Stimulated activated CD4-positive, alpha-beta T cell treated with anti-CD3 and anti-CD28 coated beads, Interleukin-4, amount 100 ng/mL, for 4 hours (primary cell): ENCODE measurements around the gene TTLL10.

Experiments used
- DNase-seq, 2 experiments: peaks; one replicate each; pipeline ENCODE4 v3.0.0-alpha.2; 2020

TTLL10 gene

GRCh38 chr1:1225238-1225845 lies 51.7 kb downstream of the TTLL10 start:
- no peak for DNase-seq

DNA sequence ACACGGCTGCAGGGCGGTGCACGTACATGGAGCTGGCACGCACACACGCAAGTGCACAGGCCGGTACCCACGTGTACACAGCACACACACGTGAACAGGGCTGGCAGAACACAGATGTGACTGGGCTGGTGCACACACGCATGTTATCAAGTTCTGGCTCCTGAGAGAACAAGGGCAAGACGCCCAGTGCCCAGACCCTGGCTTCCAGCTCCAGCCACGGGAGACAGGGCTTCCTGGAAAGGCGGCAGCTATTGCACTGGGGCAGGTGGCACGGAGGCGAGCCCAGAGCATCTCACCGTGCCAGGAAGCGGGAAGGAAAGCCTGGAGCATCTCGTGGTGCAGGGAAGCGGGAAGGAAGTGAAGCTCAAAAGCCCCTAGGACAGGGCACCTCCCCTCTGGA lies 52.2 kb downstream of the TTLL10 start:
- DNase-seq: no peak

DNA sequence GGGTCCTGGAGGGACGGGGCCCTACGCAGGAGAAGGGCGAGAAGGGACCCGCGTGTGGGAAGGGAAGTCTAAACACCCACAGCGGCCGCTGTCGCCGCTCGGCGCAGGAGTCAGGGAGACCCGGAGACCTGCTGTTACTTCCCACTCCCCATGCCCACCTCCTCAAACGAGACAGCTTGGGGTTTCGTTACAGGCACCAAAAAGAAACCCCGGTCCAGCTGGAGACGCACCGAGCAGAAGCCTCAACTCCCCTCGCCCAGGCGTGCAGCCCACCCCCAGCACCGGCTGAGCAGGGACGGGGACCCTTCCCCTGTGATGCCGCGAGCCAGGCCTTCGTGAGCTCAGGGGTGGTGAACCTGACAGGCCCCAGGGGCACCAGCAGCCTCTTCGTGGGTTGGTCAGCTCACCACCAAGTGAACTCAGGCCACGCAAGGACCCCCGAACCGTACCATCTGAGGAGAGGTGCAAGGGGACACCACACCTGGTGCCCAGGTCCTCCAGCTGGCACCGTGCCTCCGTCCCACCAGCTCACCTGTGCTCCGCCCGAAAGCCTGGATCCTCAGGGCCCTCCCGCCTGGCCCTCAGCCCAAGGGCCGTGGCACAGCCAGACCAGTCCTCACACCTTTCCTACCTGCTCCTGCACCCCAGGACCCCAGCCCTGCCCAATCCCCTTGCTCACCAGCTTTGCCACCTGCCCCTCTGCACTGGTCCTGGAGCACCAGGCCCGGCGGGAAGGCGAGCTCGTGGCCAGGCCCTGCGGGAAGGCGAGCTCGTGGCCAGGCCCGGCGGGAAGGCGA lies 53.1 kb downstream of the TTLL10 start:
- DNase-seq: no peak

DNA sequence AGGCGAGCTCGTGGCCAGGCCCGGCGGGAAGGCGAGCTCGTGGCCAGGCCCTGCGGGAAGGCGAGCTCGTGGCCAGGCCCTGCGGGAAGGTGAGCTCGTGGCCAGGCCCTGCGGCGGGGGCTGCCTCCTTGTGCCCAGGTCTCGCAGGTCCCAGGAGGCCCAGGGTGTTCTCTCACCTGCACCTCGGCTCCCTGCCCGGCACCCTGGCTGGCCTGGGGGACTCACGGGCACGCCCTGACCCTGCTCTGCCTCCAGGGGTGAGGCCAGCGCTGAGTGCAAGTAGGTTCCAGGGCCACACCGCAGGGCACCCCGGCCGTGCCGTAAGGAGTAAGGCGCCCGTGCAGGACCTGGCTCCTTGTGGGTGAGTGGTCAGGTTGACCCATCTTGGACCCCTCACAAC lies 53.7 kb downstream of the TTLL10 start:
- DNase-seq: no peak

DNA sequence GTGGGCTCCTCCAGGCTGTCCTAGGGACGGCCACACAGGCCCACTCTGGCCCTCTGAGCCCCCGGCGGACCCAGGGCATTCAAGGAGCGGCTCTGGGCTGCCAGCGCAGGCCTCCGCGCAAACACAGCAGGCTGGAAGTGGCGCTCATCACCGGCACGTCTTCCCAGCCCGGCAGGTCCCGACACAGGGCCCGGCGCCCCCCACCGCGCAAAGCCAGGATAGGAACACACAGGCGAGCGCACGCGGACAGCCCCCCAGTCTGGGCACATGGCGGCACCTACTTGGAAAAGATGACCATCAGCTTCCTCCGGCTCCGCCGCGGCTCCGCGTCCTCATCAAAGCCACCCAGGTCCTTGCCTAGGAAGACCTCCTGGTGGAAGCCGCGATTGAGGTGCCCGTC lies 54.5 kb downstream of the TTLL10 start:
- DNase-seq: no peak

- no peak for DNase-seq
Measured at GRCh38 chr1:1228596-1229321, 55.1 kb downstream of the TTLL10 start.

GRCh38 chr1:1229770-1230169 lies 56.1 kb downstream of the TTLL10 start:
- DNase-seq: no peak

GRCh38 chr1:1230656-1231399 lies 57.1 kb downstream of the TTLL10 start:
- no peak for DNase-seq

DNA sequence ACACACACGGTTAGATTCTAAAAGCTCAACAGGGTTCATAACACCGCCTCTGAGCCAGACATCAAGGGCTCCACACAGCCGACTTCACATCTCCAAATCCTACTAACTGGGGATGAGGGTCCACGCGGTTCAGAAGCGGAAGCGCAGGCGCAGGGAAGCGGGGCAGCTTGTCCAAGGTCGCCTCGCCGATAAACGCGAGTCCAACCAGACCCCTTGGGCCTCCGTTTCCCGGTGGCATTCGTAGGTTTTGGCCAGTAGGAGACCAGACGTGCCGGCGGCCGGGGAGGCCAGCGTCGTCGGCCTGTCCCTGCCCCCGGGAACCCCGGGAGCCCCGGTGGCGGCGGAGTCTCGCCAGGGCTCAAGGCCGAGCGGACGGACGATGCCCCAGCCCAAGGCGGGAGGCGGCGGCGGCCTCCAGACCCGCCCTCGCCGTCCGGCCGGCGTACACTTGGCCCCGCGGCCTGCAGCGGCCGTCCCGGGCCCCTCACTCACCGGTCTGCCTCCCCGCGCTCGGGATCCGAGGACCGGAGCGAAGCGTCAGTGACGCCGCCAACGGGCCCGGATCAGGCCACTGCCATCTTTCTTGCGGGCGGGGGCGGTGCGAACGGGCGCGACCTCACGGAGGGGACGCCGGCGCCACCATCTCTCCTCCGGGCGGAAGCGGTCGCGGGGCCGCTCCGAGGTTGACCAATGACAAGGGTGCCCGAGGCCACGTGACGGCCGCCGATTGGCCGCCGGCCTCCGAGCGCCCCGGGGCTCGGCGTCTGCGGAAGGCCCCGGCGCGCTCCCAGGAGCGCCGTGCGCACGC lies 57.9 kb downstream of the TTLL10 start, which contains the start of gene SDF4:
Gene SDF4, minus strand, starts transcription at position 602 of the 808 bp plus-strand sequence. CDS start 3,229 bp downstream, outside the sequence.
- peak; percentile 96 to 97 for DNase-seq

DNA sequence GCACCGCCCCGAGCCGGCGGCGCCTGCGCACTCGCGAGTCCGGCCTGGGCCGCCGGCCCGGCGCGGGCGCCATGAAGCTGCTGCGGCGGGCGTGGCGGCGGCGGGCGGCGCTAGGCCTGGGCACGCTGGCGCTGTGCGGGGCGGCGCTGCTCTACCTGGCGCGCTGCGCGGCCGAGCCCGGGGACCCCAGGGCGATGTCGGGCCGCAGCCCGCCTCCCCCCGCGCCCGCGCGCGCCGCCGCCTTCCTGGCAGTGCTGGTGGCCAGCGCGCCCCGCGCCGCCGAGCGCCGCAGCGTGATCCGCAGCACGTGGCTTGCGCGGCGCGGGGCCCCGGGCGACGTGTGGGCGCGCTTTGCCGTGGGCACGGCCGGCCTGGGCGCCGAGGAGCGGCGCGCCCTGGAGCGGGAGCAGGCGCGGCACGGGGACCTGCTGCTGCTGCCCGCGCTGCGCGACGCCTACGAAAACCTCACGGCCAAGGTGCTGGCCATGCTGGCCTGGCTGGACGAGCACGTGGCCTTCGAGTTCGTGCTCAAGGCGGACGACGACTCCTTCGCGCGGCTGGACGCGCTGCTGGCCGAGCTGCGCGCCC lies 58.6 kb downstream of the TTLL10 start, which contains the start of gene B3GALT6:
Gene B3GALT6, plus strand, starts transcription at position 30 of the 588 bp plus-strand sequence. Its CDS starts 42 bp downstream, at position 72.
- DNase-seq: peak in 1 of 2 experiments; percentile 47

DNA sequence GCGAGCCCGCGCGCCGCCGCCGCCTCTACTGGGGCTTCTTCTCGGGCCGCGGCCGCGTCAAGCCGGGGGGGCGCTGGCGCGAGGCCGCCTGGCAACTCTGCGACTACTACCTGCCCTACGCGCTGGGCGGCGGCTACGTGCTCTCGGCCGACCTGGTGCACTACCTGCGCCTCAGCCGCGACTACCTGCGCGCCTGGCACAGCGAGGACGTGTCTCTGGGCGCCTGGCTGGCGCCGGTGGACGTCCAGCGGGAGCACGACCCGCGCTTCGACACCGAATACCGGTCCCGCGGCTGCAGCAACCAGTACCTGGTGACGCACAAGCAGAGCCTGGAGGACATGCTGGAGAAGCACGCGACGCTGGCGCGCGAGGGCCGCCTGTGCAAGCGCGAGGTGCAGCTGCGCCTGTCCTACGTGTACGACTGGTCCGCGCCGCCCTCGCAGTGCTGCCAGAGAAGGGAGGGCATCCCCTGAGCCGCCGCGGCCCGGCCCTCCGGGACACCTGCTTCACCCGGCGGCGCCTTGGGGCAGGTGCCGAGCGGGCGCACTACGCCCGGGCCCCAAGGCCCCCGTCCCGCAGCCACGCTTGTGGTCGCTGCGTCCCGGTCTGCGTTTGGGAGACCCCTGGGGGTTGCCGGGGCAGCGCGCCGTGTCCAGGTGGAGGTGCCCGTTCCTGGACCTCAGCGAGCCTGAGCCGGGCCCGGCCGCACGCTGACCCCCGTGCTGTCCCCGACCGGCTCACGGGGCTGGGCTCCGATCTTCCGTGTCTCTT lies 59.3 kb downstream of the TTLL10 start:
- no peak for DNase-seq

DNA sequence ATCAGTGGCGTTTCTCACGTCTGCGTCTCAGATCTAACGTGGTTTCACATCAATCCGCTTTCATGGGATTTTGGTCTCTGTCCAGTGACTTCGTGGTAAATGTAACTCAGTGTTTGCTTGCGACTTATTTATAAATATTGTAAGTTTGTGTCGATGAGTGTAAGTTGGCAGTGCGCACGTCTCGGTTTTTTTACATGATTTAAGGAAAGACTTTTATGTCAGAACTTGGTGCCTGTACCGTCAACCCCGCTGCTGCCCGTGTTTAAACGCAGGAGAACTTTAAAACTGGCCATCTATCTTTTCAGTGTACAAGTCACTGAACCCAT lies 59.9 kb downstream of the TTLL10 start:
- no peak for DNase-seq

DNA sequence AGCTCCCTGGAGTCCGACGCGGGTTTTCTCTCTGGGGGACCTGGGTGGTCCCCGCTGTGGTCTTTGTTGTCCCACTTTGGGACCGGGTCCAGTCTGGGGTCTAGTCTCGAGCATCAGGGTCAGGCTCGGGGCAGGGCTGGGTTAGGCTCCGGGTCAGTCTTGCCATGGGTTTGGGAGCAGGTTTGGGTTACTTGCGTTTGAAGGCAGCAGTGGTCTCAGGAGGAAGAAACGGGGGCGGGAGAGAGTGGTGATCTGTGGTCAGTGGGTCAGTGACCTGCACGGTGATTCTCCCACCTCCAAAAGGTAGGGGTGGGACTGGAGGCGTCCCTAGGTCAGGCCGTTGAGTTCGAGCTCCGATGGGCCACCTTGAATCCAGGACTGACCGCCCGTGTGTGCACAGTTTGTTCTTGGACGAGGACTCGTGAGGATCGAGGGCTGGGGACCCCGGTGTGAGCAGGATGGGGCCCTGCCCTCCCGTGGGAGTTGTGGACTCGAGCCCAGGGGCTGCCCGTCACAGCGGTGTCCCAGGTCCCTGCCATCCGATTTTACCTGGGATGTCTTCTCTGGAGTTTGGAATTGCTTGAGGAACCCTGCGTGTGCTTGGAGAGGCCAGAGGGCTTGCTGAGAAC lies 60.6 kb downstream of the TTLL10 start:
- no peak for DNase-seq

- DNase-seq: no peak
Measured at GRCh38 chr1:1235016-1235744, 61.5 kb downstream of the TTLL10 start.

GRCh38 chr1:1236176-1236763 lies 62.6 kb downstream of the TTLL10 start:
- no peak for DNase-seq

DNA sequence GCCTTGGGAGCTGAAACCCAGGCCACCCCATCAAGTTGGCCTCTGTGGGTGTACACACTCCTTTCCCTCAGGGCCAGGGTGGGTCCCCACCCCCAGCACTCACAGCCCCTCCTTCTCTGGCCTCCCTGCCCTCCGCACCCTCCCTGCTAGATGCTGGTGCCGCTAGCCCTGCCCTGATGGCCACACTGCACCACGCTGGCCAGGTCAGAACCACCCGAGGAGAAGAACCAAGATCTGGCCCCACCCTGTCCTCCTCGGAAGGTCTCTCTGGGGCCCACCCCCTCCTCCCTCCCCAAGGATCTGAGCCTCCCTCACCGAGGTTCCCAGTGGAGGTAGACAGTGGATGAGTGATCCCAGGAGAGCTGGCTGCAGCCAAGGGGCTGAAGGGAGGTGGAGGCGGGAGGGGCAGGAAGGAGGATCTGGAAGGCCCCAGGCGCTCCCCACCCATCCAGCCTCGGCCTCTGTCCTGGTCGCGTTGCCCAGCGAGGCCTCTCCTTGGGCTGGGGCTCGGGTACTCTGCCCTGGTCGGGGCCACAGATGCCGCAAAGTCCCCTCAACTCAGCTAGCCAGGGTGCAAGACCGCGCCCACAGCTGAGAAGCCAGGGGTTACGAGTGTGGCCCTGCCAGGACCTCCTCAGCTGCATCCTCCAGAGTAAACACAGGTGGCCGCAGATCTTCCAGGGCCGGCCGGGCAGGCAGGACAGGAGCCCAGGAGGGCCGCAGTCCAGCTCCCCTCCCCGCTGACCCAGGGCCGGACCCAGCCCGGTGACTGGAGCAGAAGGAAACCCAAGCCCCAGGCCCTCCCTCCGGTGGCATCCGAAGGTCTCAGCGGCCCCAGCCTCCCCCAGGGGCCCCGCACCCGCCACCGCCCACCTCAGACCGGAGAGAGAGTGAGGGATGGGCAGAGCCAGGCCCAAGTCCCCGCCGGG lies 63.5 kb downstream of the TTLL10 start:
- DNase-seq: no peak

DNA sequence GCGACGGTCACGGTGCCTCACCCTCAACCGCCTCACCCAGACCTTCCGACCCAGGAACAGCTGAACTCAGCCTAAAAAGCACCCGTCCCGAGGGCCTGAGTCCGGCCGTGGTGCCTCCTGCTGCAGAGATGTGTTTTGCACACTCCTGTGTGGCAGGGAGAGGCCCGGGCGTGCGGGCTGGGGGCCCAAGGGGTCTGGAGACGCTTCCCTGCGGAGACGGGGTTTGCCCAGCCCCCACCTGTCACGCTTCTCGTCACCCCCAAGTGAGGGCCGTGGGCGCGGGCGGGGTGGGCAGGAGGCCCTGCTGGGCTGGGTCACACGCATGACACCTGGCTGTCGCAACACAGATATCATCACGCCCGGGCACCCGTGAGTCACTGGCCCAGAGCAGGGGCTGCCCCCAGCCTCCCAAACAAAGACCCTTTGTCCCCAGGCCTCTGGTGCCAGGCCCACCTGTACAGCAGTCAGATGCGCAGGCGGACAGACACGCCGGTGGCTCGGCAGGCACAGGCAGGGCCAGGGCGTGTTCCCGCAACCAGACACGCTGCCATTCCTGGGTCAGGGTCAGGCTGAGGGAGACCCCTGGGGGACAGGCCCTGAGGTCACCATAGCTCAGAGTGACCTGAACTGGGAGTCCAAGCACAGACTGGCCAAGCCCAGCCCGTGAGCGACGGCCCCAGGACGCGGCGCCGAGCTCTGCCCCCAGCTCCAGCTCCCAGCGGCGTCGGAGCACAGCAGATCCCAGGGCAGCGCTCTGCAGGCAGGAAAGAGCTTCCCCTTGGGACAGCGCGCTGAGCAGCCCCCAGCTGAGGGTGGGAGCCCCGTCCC lies 64.4 kb downstream of the TTLL10 start:
- DNase-seq: no peak
